GM12878 (cell line): ENCODE data around the gene NCDN. TPM values are rescaled to one million over a fixed set of nuclear protein-coding genes. Genes with fewer than 3 reads are reported as not detected.
A peak's percentile ranks its signal among the peaks of the same experiment; 100 is the strongest.

Experiments used
- CHD2 ChIP-seq: IDR thresholded peaks from 2 replicates; pipeline ENCODE4 v1.6.1; 2011; ENCODE audit warnings: low read depth, low read length, improper control_type of control experiment, borderline replicate concordance
- ESRRA ChIP-seq: IDR thresholded peaks from 2 replicates; pipeline ENCODE4 v1.6.1; 2012; ENCODE audit warnings: mild to moderate bottlenecking, low read length, improper control_type of control experiment
- EZH2 ChIP-seq: IDR thresholded peaks from 2 replicates; pipeline ENCODE4 v1.6.1; 2012; ENCODE audit warnings: low read depth, mild to moderate bottlenecking, control low read depth, inconsistent platforms, low read length, borderline replicate concordance; ENCODE audit not compliant: control insufficient read depth
- KLF5 ChIP-seq: fragments of 450-650 bp; IDR thresholded peaks from 2 replicates; pipeline ENCODE4 v1.6.1; 2014; ENCODE audit warnings: mild to moderate bottlenecking; ENCODE audit not compliant: partially characterized antibody
- MYC ChIP-seq: IDR thresholded peaks from 2 replicates; pipeline ENCODE4 v1.6.1; 2011; ENCODE audit warnings: mild to moderate bottlenecking, low read length, moderate library complexity, inconsistent platforms; ENCODE audit not compliant: insufficient read depth, insufficient replicate concordance, insufficient read length, severe bottlenecking
- NBN ChIP-seq: fragments of 450-650 bp; IDR thresholded peaks from 2 replicates; pipeline ENCODE4 v1.6.1; 2016
- NFXL1 ChIP-seq: fragments of 450-650 bp; IDR thresholded peaks from 2 replicates; pipeline ENCODE4 v1.6.1; 2017; ENCODE audit warnings: antibody characterized with exemption, mild to moderate bottlenecking, borderline replicate concordance
- NFYA ChIP-seq: IDR thresholded peaks from 2 replicates; pipeline ENCODE4 v1.6.1; 2011; ENCODE audit warnings: low read depth, mild to moderate bottlenecking, low read length, improper control_type of control experiment, borderline replicate concordance
- NR2C1 ChIP-seq: fragments of 450-650 bp; IDR thresholded peaks from 2 replicates; pipeline ENCODE4 v1.6.1; 2017; ENCODE audit warnings: antibody characterized with exemption, mild to moderate bottlenecking, moderate library complexity
- PML ChIP-seq: IDR thresholded peaks from 2 replicates; pipeline ENCODE4 v1.6.1; 2012; ENCODE audit warnings: low read length, inconsistent platforms
- POLR2AphosphoS5 ChIP-seq: IDR thresholded peaks from 2 replicates; pipeline ENCODE4 v1.6.1; 2011; ENCODE audit warnings: mild to moderate bottlenecking, low read length, inconsistent platforms
- RCOR1 ChIP-seq: conservative IDR thresholded peaks from 2 replicates; pipeline ENCODE4 v1.6.1; 2012; ENCODE audit warnings: low read depth, low read length, improper control_type of control experiment
- RELA ChIP-seq: fragments of 450-650 bp; IDR thresholded peaks from 2 replicates; pipeline ENCODE4 v1.8.0; 2014; ENCODE audit warnings: borderline replicate concordance; ENCODE audit not compliant: partially characterized antibody
- SIN3A ChIP-seq: IDR thresholded peaks from 2 replicates; pipeline ENCODE4 v1.6.1; 2012; ENCODE audit warnings: low read depth, low read length, improper control_type of control experiment
- STAT1 ChIP-seq: fragments of 450-650 bp; conservative IDR thresholded peaks from 2 replicates; pipeline ENCODE4 v1.6.1; 2014; ENCODE audit warnings: antibody characterized with exemption, mild to moderate bottlenecking
- polyA plus RNA-seq, 11 experiments: library from polyadenylated mRNA; depleted of rRNA in 4 of 11; unstranded in 6 of 11; stranded (reverse) in 5 of 11; fragments of >200 nt; fragmentation: Nextera tagmentation in 4 of 11; fragmentation: Illumina TruSeq in 1 of 11; extraction: Ambion mirVana in 4 of 11; extraction: Trizol in 1 of 11; gene quantifications; 1 replicate in 1 of 11; 2 replicates in 10 of 11; pipeline versions ENCODE4 v1.2.1 to v1.2.3, GENCODE V29; 2011 to 2016; ENCODE audit warnings: inconsistent platforms in 2 of 11, missing spikeins in 2 of 11, low read depth in 1 of 11
- total RNA-seq, 4 experiments: library from RNA; depleted of rRNA in 3 of 4; stranded (reverse); fragments of >200 nt in 3 of 4; fragmentation: Illumina TruSeq in 1 of 4; extraction: Trizol in 1 of 4; gene quantifications; 2 replicates each; pipeline versions ENCODE4 v1.2.1 to v1.2.3, GENCODE V29; 2013 to 2021
- TF ChIP-seq, protein P1 (sequence below): IDR thresholded peaks from 2 replicates; pipeline ENCODE4 v1.6.1; 2012; ENCODE audit warnings: low read depth, low read length, improper control_type of control experiment
- TF ChIP-seq, protein P2 (sequence below): IDR thresholded peaks from 2 replicates; pipeline ENCODE4 v1.6.1; 2012; ENCODE audit warnings: low read length, inconsistent platforms
- TF ChIP-seq, protein P3 (sequence below): fragments of 450-650 bp; IDR thresholded peaks from 2 replicates; pipeline ENCODE4 v1.6.1; 2016; ENCODE audit warnings: mild to moderate bottlenecking

NCDN gene
- total and polyA plus RNA-seq, 10 of the 15 experiments (the other 5 are each of a cell fraction or from before 2014, with no cell fraction given), result 1.8 to 25.5 (median 10.9) TPM

DNA sequence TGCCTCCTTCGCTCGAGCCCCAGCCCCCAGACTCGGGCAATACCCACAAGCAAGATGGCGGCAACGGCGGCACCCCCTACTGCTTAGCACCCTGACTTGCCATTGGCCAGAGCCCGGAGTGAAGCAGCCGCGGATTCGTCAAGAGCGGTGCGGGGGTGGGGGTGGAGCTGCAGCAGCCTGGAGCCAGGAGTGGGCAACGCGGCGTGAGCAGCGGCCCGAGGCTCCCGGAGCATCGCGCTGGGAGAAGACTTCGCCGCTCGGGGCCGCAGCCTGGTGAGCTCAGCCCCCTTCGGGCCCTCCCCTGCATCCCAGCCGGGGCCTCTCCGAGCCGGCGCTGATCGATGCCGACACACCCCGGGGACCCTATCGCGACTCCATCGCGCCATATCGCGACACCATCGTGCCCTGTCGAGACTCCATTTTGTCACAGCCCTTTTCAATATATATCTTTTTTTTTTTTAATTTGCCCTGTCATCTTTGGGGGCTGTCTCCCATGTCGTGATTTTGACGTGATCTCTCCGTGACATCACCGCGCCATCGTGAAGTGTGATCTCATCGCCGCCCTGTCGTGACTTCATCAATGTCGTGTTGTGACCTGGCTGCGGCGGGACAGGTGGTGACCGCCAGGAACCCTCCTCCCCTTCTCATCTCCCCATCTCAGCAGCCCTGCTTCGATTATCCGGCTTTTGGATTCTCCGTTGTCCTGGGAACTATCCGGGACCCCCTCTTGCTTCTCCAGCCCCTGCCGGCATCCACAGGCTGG is at the start of gene NCDN (continued):
- TF ChIP-seq NR2C1 (peak; percentile 98), NBN (peak; percentile 97), RELA (peak; percentile 63), CHD2 (peak; percentile 97), NFYA (peak; percentile 65), PML (peak; percentile 76; the same call in 1 of the 2 replicates), POLR2AphosphoS5 (peak; percentile 88), STAT1 (0 out of 2 replicates have a peak, but pooled peaks have one; percentile 50), KLF5 (peak; percentile 84), SIN3A (0 out of 2 replicates have a peak, but pooled peaks have one; percentile 62), ESRRA (0 out of 2 replicates have a peak, but pooled peaks have one; percentile 52), NFXL1 (no peak), RCOR1 (no peak), MYC (peak; percentile 76), EZH2 (no peak)
- TF ChIP-seq, protein P1, sequence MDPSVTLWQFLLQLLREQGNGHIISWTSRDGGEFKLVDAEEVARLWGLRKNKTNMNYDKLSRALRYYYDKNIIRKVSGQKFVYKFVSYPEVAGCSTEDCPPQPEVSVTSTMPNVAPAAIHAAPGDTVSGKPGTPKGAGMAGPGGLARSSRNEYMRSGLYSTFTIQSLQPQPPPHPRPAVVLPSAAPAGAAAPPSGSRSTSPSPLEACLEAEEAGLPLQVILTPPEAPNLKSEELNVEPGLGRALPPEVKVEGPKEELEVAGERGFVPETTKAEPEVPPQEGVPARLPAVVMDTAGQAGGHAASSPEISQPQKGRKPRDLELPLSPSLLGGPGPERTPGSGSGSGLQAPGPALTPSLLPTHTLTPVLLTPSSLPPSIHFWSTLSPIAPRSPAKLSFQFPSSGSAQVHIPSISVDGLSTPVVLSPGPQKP, result peak; percentile 64
- TF ChIP-seq, protein P2, sequence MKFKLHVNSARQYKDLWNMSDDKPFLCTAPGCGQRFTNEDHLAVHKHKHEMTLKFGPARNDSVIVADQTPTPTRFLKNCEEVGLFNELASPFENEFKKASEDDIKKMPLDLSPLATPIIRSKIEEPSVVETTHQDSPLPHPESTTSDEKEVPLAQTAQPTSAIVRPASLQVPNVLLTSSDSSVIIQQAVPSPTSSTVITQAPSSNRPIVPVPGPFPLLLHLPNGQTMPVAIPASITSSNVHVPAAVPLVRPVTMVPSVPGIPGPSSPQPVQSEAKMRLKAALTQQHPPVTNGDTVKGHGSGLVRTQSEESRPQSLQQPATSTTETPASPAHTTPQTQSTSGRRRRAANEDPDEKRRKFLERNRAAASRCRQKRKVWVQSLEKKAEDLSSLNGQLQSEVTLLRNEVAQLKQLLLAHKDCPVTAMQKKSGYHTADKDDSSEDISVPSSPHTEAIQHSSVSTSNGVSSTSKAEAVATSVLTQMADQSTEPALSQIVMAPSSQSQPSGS, result no peak
- TF ChIP-seq, protein P3, sequence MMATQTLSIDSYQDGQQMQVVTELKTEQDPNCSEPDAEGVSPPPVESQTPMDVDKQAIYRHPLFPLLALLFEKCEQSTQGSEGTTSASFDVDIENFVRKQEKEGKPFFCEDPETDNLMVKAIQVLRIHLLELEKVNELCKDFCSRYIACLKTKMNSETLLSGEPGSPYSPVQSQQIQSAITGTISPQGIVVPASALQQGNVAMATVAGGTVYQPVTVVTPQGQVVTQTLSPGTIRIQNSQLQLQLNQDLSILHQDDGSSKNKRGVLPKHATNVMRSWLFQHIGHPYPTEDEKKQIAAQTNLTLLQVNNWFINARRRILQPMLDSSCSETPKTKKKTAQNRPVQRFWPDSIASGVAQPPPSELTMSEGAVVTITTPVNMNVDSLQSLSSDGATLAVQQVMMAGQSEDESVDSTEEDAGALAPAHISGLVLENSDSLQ, result peak; percentile 45
